Epithelial cell of prostate (primary cell): Measurements from ENCODE around the gene IPP.
"Not testable (repeated sequence)": the region's sequence is repeated elsewhere in the genome, so short reads cannot be mapped to it uniquely, and the experiment has no call there.

Source experiments
- DNase-seq: peaks from one replicate; pipeline ENCODE4 v3.0.0-alpha.2; 2011; ENCODE audit warnings: low read depth, low spot score
- H3K27ac ChIP-seq: fragments of 450-650 bp; 2 replicates; pipeline ENCODE4 v1.5.1; 2017; ENCODE audit warnings: mild to moderate bottlenecking

Gene IPP

GRCh38 chr1:45750298-45751038 is at the start of gene IPP:
IPP (minus strand) TSS chr1:45750653; CDS start chr1:45746411, 4,242 bp downstream.
- peak within 1 kb of the TSS; percentile 80 for H3K27ac ChIP-seq
- DNase-seq = peak; percentile 74

DNA sequence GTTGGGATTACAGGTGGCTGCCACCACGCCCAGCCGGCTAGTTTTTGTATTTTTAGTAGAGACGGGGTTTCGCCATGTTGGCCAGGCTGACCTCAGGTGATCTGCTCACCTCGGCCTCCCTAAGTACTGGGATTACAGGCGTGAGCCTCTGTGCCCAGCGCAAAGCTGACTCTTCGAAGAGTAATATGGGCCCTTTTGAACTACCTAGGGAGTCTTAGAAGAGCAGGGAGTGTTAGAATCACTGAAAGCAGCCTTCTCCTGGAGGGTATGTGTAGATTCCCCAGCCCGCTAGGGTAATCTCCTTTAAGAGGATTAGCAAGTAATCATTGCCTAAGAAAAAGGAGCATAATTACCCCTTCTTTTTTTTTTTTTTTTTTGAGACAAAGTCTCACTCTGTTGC is 46.5 kb upstream of the IPP start:
- no peak overlapping the region for H3K27ac ChIP-seq
- no peak for DNase-seq

GRCh38 chr1:45796381-45796780 is 45.9 kb upstream of the IPP start:
- DNase-seq = no peak
- H3K27ac ChIP-seq = no peak overlapping the region

- no peak overlapping the region for H3K27ac ChIP-seq
- DNase-seq = no peak
Measured at GRCh38 chr1:45793942-45794604, 43.6 kb upstream of the IPP start.

DNA sequence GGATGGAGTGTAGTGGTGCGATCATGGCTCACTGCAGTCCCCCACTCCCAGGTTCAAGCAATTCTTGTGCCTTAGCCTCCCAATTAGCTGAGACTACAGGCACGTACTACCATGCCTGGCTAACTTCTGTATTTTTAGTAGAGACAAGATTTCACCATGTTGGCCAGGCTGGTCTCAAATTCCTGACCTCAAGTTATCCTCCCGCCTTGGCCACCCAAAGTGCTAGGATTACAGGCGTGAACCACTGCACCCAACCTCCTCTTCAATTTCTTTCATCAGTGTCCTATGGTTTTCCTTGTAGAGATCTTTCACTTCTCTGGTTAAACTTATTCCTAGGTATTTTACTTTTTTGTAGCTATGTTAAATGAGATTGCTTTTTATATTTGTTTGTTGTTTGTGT is 42.3 kb upstream of the IPP start:
- H3K27ac ChIP-seq = no peak overlapping the region
- DNase-seq = no peak

DNA sequence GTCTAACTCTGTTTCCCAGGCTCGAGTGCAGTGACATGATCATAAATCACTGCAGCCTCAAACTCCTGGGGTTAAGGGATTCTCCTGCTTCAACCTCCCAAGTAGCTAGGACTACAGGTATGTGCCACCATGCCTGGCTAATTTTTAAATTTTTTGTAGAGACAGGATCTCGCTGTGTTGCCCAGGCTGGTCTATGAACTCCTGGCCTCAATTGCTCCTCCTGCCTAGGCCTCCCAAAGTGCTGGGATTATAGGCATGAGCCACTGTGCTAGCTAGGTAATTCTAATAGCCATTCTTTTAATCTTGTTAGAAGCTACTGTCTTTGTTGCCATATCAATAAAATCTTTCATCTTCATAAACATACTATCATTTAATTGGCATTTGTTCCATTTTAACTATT is 39.1 kb upstream of the IPP start:
- no peak overlapping the region for H3K27ac ChIP-seq
- DNase-seq = no peak

DNA sequence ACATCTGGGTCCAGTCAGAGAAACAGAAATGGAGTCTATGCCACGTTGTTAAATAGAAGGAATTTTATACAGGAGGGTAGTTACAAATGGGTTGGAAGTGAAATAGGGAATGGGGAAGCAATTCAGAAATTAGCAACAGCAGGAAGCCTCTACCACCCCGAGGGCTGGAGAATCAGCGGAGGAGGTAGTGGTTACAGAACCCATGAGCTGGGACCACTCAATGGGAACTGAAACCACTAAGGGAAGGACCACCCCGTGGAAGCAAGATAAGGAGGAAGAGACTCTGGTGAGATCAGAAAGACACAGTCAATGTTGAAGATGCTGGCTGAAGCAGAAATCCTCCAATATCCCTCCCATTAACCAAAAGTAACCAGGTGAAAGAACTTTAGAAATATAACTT is 37.5 kb upstream of the IPP start:
- no peak for DNase-seq
- no peak overlapping the region for H3K27ac ChIP-seq

DNA sequence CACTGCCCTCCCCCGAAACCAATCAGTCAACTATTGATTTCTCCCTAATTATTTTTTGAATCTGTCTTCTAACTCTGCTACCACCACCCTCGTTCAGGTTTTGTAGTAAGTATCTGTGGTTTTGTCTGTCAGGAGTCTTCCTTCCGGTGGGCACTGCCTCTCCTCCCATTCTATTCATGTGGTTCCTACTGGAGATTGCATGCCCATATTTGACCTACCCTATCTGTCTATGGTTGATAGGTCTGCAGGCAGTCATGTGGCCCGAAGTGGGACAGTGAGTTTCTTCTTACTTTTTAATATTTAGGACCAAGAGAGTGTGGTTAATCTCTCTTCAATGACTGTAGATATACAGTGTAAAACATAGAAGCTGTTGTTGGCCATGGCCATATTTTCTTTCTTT is 35.1 kb upstream of the IPP start:
- DNase-seq = no peak
- no peak overlapping the region for H3K27ac ChIP-seq

GRCh38 chr1:45775794-45776193 is 25.3 kb upstream of the IPP start:
- DNase-seq = no peak
- no peak overlapping the region for H3K27ac ChIP-seq

DNA sequence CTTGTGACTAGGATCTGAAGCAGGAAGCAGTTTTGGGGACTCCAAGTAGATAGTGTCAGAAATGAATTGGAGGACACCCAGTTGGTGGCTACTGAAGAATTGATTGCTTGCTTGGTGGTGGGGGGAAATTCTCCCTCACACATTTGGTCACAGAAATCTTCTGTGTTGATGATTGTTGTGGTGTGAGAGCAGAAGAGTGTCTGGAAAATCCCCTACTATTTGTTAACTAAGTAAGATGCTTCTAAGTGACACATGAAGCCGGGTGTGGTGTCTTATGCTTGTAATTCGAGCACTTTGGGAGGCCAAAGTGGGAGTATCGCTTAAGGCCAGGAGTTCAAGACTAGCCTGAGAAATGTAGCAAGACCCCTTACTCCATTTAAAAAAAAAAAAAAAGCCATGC is 22.5 kb upstream of the IPP start:
- DNase-seq = no peak
- H3K27ac ChIP-seq = no peak overlapping the region

GRCh38 chr1:45769261-45769932 is 18.9 kb upstream of the IPP start:
- no peak overlapping the region for H3K27ac ChIP-seq

DNA sequence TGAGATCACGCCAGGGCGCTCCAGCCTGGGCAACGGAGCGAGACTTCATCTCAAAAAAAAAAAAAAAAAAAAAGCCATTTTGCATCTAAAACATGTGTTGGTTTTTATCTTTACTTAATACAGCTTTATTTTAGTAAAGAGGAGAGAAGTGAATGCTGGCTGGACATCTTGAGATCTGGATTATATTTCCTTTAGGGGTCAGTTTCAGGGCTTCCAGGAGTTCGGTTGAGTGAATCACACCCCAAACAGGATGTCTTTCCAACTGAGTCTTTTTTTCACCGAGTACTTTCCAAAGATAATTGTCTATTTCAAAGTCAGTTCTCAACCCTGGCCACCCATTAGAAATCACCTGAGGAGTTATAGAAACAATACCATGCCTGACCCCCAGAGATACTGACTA is 16.6 kb upstream of the IPP start:
- no peak for DNase-seq
- H3K27ac ChIP-seq = no peak overlapping the region

More at GRCh38 chr1:45769261-45769932, 18.9 kb upstream of the IPP start:
- DNase-seq = peak; percentile 56

DNA sequence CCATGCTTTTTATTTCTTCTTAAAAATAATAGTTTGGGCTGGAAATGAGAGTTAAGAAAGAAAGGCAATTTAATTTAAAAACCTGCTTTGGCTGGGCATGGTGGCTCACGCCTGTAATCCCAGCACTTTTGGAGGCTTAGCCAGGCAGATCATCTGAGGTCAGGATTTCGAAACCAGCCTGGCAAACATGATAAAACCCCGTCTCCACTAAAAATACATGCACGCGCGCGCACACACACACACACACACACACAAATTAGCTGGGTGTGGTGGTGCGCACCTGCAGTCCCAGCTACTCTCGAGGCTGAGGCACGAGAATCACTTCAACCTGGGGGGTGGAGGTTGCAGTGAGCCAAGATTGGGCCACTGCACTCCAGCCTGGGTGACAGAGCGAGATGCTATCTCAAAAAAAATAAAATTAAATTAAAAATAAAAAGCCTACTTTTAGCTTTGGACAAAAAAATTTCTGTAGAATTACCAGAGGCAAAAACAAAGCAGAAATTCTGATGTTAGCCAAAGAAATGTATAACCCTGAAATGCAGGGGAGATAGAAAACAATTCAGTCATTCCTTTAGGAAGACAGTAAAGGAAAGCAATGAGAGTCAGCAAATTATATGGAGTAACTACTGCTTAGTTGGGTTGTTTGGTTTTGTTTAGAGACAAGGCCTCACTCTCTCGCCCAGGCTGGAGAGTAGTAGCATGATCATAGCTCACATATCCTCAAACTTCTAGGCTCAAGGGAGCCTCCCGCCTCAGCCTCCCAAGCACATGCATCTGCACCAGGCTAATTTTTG is 15.7 kb upstream of the IPP start:
- no peak for DNase-seq
- H3K27ac ChIP-seq = no peak overlapping the region

- no peak for DNase-seq
- H3K27ac ChIP-seq = no peak overlapping the region
Measured at GRCh38 chr1:45762291-45762690, 11.8 kb upstream of the IPP start.

- DNase-seq = no peak
- H3K27ac ChIP-seq = no peak overlapping the region
Measured at GRCh38 chr1:45755697-45756096, 5.2 kb upstream of the IPP start.

DNA sequence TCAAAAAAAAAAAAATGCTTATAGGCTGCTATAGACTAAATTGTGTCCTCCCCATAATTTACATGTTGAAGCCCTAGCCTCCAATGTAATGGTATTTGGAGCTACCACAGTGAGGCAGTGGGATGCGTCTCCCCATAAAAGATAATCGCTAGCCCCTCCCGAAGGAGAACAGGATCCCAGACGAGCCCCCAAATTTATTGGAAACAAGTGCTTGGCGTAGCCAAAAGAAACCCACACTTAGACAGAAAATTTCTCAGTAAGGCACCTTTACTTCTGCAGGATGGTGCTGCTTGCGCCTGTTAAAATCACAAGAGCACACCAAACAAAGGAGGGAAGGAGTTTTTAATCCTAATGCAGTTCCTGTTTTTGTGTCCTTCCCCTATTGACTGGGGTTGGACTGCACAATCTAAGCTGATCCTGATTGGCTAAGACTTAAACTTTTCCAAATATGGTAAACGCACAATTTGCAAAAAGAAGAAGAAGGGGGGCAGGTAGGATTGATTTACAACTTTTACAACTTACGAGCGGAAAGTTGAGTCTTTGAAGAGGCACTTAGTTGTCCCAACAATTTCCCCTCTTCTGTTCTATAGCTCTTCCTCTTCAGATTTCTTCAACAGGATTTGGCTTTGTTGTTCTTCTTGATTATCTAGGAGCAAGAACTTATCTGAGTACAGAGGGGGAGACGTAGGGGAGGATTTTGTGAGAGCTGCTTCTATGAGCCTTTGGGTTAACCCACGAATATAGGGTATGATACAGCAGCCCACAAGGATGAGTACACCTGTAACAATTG is 3.0 kb upstream of the IPP start:
- DNase-seq = no peak
- no peak overlapping the region for H3K27ac ChIP-seq

DNA sequence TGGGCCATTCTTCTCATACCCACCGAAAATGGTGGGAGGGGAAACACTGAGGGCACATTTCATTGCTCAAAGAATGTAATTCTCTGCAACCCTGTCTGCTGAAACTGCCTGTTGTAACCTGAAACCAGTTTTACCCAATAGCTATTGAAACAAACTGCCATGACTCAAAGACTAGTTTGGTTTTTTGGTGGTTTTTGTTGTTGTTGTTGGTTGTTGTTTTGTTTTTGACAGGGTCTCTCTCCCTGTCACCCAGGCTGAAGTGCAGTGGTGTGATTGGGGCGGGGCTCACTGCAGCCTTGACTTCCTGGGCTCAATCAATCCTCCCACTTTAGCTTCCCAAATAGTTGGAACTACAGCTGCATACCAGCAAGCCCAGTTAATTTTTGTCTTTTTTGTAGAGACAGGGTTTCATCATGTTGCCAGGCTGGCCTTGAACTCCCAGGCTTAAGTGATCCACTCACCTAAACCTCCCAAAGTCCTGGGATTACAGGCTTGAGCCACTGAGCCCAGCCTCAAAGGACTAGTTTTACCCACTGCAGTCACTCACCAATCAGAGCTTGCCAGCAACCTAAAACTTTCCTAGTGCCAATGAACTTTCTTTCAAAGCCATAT is 2.1 kb upstream of the IPP start:
- no peak for DNase-seq
- peak overlapping the region; percentile 21 for H3K27ac ChIP-seq

- peak overlapping the region; percentile 21 for H3K27ac ChIP-seq
- no peak for DNase-seq
Measured at GRCh38 chr1:45752014-45752413, 1.6 kb upstream of the IPP start.

- DNase-seq = not testable (repeated sequence)
- H3K27ac ChIP-seq = peak overlapping the region; percentile 80
Measured at GRCh38 chr1:45751039-45751838, 786 bp upstream of the IPP start.
